Fibroblast of mammary gland (primary cell): ENCODE measurements around the gene CHRNA10.
"Not testable (repeated sequence)": the region's sequence is repeated elsewhere in the genome, so short reads cannot be mapped to it uniquely, and the experiment has no call there.

ENCODE experiments used
- DNase-seq: peaks from one replicate; pipeline ENCODE4 v3.0.0-alpha.2; 2010; ENCODE audit warnings: low read depth
- H3K4me3 ChIP-seq: 2 replicates; pipeline ENCODE4 v1.5.1; 2011; ENCODE audit warnings: low read depth, mild to moderate bottlenecking, low read length, moderate library complexity; ENCODE audit not compliant: control insufficient read depth
- TF ChIP-seq, protein P1 (sequence below): conservative IDR thresholded peaks from 2 replicates; pipeline ENCODE4 v1.5.1; 2011; ENCODE audit warnings: low read depth, low read length, inconsistent platforms; ENCODE audit not compliant: control insufficient read depth, insufficient read depth

The CHRNA10 gene

GRCh38 chr11:3658252-3658651 is 12.9 kb downstream of the CHRNA10 start:
- DNase-seq: no peak
- TF ChIP-seq, protein P1, sequence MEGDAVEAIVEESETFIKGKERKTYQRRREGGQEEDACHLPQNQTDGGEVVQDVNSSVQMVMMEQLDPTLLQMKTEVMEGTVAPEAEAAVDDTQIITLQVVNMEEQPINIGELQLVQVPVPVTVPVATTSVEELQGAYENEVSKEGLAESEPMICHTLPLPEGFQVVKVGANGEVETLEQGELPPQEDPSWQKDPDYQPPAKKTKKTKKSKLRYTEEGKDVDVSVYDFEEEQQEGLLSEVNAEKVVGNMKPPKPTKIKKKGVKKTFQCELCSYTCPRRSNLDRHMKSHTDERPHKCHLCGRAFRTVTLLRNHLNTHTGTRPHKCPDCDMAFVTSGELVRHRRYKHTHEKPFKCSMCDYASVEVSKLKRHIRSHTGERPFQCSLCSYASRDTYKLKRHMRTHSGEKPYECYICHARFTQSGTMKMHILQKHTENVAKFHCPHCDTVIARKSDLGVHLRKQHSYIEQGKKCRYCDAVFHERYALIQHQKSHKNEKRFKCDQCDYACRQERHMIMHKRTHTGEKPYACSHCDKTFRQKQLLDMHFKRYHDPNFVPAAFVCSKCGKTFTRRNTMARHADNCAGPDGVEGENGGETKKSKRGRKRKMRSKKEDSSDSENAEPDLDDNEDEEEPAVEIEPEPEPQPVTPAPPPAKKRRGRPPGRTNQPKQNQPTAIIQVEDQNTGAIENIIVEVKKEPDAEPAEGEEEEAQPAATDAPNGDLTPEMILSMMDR: no peak
- no peak overlapping the region for H3K4me3 ChIP-seq

GRCh38 chr11:3657331-3657730 is 13.9 kb downstream of the CHRNA10 start:
- H3K4me3 ChIP-seq, DNase-seq: not testable (repeated sequence)

DNA sequence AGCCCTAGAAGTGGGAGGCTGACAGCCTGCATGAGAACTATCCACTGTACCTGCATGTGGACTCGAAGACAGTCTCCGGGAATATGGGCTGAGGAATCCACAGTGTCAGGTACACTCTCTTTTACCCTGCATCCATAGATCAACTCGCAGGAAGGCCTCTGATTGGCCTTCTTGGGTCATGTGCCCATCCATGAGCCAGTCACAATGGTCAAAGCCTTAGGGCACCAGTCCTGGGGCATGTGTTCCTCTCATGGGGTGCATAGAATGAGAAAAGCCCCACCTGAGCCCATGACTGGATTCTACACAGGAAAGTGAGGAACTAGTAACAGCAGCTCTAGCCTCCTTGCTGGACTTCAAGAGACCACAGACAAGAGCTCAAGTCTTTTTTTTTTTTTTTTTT is 15.6 kb downstream of the CHRNA10 start:
- no peak for DNase-seq
- H3K4me3 ChIP-seq: no peak overlapping the region
- TF ChIP-seq, protein P1: no peak

GRCh38 chr11:3652514-3652913 is 18.7 kb downstream of the CHRNA10 start:
- not testable (repeated sequence) for DNase-seq

GRCh38 chr11:3649374-3649773 is 21.8 kb downstream of the CHRNA10 start:
- not testable (repeated sequence) for DNase-seq, H3K4me3 ChIP-seq

More at GRCh38 chr11:3652514-3652913, 18.7 kb downstream of the CHRNA10 start:
- not testable (repeated sequence) for H3K4me3 ChIP-seq

DNA sequence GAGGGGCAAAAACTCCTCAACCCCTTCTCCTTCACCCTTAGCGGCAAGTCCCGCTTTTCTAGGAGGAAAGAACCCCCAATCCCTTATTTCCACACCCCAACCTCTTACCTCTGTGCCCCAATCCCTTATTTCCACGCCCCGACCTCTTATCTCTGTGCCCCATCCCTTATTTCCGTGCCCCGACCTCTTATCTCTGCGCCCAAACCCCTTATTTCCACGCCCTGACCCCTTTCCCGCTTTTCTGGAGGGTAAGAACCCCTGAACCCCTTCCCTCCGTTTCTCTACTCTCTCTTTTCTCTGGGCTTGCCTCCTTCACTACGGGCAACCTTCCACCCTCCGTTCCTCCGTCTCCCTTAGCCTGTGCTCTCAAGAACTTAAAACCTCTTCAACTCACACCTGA is 22.3 kb downstream of the CHRNA10 start:
- DNase-seq, H3K4me3 ChIP-seq: not testable (repeated sequence)

GRCh38 chr11:3645552-3645951 is 25.6 kb downstream of the CHRNA10 start:
- DNase-seq: no peak
- TF ChIP-seq, protein P1: no peak
- no peak overlapping the region for H3K4me3 ChIP-seq

DNA sequence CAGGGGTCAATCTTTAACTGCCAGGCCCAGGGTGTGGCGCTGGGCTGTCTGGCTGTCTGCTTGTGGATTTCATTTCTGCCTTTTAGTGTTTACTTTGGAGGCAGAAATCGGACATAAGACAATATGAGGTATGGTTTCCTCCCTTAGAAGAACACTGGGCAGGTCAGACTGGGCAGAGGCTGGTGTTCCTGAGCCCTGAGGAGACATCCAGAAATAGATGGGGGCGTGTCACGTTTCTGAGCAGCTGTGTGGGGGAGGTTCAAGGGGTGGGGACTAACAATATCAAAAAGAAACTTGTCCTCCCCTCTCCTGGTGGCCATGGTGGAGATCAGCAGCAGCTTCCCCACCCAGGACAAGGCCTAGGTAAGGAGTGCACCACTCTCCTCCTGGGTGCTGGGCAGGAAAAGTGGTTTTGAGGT is 26.4 kb downstream of the CHRNA10 start, which contains the start of gene ART1:
Gene ART1, plus strand, starts transcription at position 312 of the 419 bp plus-strand sequence. CDS start 14,086 bp downstream, outside the sequence.
- DNase-seq: peak; percentile 11
- no peak within 1 kb of the TSS for H3K4me3 ChIP-seq
- TF ChIP-seq, protein P1: no peak

GRCh38 chr11:3643102-3643546 is 28.1 kb downstream of the CHRNA10 start:
- H3K4me3 ChIP-seq, DNase-seq: not testable (repeated sequence)
